GM19099 (cell line): Measurements from ENCODE around the gene VCPKMT.

Source experiments
- POLR2A ChIP-seq: IDR thresholded peaks from 3 replicates; pipeline ENCODE4 v1.6.1; 2011; ENCODE audit warnings: low read depth; ENCODE audit not compliant: insufficient read length; ENCODE audit errors: extremely low read depth

Gene VCPKMT

GRCh38 chr14:50083467-50084337 lies 32.7 kb downstream of the VCPKMT start:
- TF ChIP-seq POLR2A: no peak

DNA sequence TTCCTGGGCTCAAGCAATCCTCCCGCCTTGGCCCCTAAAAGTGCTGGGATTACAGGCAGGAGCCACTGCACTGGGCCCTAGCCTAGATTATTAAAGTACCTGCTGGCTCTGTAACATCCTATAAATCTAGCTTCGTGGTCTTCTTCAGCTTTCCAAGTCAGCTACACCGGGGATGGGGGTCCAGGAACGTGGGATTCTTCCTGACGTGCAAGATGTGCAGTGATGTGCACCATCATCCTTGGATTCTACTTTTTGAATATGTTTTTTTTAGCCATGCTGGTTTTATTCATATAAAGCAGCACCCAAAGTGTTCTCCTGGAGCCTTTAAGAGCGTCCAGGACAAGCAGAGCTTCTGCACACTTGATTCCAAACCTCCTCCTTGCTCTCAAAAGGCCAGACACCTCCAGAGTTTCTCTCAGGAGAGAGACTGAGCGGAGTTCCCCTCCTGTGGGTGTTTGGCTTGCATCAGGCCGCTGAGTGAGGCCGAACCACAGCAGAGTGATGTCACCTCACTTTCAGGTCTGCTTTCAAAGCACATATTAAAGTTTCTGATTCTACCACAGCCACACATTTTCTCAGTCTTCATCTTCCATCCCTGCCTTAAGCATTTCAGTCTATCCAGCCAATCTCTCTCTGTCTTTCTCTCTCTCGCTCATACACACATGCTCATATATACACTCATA lies 33.4 kb downstream of the VCPKMT start:
- peak; percentile 55 for TF ChIP-seq POLR2A

GRCh38 chr14:50082308-50082742 lies 34.0 kb downstream of the VCPKMT start:
- no peak for TF ChIP-seq POLR2A

DNA sequence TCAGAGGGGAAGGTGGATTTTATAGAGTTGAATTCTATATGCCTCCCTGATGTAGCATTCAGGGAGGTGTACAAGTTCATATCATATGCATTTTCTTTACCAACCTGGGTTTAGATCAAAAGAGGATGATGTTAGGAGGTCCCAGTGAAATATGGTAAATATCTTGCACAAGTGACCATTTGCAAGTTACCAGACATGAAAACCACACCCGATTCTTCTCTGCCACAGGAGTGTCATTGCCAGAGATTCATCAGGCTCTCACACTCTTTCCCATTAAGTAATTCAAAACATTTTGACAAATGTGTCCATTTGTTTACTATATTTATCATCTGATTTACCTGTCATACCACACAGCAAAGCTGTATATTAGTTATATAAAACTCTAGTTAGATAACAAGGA lies 44.0 kb downstream of the VCPKMT start:
- TF ChIP-seq POLR2A: no peak

- TF ChIP-seq POLR2A: no peak
Measured at GRCh38 chr14:50070840-50071548, 45.4 kb downstream of the VCPKMT start.

GRCh38 chr14:50070230-50070629 lies 46.1 kb downstream of the VCPKMT start:
- TF ChIP-seq POLR2A: no peak

GRCh38 chr14:50069325-50069724 lies 47.0 kb downstream of the VCPKMT start:
- no peak for TF ChIP-seq POLR2A

DNA sequence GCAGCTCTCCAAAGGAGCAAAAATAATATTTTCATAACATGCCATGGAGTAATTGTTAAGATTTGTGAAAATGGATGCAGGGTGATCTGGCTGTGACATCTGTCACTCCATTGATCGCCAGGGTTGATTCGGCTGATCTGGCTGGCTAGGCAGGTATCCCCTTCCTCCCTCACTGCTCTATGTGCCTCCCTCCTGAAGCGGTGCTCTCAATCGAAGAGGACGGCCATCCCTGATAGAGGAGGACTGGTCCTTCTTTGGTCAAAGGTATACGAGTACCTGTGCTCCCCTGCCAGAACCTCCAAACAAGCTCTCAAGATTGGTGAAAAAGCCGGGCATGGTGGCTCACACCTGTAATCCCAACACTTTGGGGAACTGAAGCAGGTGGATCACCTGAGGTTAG lies 47.9 kb downstream of the VCPKMT start:
- TF ChIP-seq POLR2A: no peak

DNA sequence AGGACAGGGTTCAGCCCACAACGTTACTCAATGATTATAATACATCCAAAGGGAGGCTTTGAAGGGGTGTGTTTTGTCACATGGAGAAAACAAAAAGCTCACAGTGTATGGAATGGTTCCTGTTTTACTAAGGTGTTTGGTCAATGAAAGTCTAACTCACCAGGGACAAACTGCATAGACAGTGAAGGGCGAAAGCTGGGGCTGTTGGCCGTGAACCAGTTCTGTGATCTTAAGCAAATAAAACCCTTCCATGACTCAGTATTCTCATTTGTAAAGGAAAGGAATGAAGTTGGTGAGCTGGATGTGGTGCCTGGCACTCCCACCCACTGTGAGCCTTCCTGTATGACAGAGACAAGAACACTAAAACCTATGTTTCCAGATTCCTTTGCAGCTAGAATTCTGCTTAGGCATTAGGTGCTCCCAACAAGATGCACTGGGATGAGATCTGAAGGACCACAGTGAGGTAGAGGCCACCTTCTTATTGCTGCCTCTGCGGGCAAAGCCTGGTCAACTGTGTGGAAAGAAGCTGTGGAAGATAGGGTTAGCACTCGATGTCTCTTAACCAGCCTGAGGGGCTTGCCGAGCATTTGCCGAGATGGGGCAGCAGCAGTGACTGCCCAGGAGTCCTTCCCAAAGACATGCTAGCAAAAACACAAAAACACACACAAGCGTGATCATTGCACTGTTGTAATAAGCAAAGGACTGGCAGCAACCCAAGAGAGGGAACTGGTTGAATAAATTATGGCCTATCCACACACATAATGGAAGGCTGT lies 48.5 kb downstream of the VCPKMT start:
- TF ChIP-seq POLR2A: no peak

GRCh38 chr14:50065583-50065982 lies 50.8 kb downstream of the VCPKMT start:
- no peak for TF ChIP-seq POLR2A

- no peak for TF ChIP-seq POLR2A
Measured at GRCh38 chr14:50064993-50065392, 51.4 kb downstream of the VCPKMT start.

GRCh38 chr14:50063876-50064420 lies 52.4 kb downstream of the VCPKMT start:
- TF ChIP-seq POLR2A: no peak

- peak; percentile 69 for TF ChIP-seq POLR2A
Measured at GRCh38 chr14:50062438-50063085, 53.8 kb downstream of the VCPKMT start.
